ENCODE data around the gene APOBEC3C.
"Not testable (repeated sequence)": the region's sequence is repeated elsewhere in the genome, so short reads cannot be mapped to it uniquely, and the experiment has no call there.

Gene APOBEC3C

DNA sequence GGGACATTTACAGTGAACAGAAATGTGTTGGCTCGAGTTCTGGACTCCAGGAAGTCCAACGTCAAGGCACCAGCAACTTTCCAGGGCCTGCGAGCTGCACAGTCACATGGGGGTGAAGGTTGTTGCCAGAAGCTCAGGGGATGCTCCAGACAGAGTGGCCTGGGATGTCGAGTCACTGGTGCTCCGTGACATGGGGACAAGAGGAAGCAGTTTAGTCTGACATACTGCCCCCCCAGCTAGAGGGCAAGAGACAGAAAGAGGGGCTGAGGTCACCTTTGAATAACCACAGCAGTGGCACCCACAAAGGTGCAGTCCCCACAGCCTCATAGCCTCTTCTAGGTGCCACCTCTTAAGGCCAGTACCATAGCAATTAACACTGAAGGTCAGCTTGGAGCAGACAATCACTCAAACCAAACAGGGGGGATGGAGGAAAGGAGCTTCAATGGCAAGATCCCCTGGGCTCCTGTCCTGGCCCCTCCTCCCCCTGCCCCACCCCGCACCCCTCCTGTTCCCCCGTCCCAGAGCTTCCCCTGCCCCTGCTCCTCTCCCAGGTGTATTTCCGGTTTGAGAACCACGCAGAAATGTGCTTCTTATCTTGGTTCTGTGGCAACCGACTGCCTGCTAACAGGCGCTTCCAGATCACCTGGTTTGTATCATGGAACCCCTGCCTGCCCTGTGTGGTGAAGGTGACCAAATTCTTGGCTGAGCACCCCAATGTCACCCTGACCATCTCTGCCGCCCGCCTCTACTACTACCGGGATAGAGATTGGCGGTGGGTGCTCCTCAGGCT is 10.7 kb downstream of the APOBEC3C start:
- DNase-seq: no peak

DNA sequence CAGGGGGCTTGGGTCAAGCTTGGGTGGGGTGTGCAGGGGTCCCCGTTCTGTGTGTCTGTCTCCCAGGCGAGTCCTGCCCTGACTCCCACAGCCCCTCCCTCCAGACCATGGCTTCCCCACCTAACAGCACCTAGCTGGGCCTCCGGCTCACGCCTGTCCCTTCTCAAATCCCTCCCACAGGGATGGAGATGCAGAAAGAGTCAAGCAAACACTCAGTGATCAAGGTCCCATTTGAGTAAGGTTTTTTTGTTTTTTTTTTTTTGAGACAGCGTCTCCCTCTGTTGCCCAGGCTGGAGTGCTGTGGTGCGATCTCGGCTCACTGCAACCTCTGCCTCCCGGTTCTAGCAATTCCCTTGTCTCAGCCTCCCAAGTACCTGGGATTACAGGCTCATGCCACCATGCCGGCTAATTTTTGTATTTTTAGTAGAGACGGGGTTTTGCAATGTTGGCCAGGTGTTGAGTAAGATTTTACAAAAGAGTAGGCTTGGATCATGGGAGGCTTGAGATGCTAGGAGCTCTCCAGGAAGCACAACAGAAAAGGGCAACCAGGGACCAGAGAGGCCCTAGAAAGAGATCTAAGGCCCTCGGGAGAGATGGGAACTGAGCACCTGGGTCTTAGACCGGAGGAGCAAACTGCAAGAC is 12.6 kb downstream of the APOBEC3C start:
- no peak for DNase-seq

DNA sequence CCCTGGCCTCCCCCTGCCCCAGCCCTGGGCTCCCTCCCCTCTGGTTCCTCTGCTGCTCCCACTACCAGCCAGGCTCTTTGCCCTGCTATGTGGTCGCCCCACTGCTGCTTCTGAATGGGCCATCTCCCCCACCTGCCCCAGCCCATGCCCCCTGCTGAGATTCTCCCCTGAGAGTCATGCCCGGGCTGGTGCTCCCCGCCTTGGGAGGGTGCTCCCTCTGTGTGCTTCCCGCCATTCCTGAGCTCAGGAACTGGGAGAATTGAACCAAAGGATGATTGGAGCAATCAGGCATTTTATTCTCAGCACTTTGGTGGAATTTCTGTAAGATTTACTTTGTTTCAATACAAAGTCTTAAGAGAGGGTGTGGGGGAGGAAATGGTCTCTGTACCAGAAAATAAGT is 13.7 kb downstream of the APOBEC3C start:
- DNase-seq: no peak

DNA sequence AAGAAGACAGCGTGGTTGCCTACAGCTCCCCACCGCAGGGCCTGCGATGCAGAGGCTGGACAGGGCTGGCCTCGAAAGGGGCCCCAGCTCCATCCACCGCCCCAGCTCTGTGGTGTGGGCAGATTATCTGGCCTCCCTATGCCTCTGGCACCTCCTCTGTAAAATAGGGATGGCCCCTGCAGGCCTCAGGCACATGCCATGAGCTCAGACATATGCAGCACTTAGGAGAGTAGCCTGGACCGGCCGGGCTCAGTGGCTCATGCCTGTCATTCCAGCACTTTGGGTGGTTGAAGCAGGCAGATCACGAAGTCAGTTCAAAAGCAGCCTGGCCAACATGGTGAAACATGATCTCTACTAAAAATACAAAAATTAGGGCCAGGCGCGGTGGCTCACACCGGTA is 14.2 kb downstream of the APOBEC3C start:
- no peak for DNase-seq

DNA sequence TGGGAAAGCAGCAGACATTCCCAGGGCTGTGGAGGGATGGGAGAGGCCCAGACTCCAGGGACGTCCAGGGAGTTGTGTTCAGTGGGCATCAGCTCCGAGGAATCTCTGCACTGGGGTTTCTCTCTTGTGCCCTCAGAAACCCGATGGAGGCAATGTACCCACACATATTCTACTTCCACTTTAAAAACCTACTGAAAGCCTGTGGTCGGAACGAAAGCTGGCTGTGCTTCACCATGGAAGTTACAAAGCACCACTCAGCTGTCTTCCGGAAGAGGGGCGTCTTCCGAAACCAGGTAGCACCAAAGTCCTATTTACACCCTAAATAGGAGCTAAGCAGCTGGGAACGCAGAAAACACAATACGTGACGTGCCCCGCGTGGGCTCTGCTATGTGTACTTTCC is 15.2 kb downstream of the APOBEC3C start:
- DNase-seq: no peak

DNA sequence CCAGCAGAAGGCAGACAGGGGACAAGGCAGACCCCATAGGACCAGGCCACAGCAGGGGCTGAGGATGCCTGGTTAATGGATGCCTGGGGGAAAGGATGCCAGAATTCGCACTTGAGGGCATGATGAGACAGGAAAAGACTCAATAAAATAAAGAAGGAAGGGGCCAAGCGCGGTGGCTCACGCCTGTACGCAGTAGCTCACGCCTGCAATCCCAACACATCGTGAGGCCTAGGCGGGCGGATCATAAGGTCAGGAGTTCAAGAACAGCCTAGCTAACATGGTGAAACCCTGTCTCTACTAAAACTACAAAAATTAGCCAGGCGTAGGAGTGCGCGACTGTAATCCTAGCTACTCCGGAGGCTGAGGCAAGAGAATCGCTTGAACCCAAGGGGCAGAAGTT is 16.6 kb downstream of the APOBEC3C start:
- DNase-seq: no peak

DNA sequence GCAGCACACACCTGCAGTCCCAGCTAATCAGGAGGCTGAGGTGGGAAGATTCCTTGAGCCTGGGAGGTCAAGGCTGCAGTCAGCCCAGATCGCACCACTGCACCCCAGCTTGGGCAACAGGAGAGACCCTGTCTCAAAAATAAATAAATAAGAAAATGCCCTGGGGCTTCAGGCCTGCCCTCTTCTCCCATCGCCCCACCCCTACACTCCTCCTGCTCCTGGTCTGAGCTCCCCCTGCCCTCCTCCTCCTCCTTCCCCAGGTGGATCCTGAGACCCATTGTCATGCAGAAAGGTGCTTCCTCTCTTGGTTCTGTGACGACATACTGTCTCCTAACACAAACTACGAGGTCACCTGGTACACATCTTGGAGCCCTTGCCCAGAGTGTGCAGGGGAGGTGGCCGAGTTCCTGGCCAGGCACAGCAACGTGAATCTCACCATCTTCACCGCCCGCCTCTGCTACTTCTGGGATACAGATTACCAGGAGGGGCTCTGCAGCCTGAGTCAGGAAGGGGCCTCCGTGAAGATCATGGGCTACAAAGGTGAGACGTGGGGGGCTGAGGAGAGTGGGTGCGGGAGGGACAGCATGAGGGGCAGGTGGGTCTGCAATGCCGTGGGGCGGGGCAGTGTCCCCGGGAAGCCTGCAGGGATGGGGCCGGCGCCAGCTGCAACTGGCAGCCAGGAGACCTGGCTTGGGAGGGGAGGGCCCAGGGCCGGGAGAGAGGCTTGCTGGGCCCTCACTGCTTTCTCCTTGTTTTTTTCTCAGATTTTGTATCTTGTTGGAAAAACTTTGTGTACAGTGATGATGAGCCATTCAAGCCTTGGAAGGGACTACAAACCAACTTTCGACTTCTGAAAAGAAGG is 17.6 kb downstream of the APOBEC3C start:
- not testable (repeated sequence) for DNase-seq

DNA sequence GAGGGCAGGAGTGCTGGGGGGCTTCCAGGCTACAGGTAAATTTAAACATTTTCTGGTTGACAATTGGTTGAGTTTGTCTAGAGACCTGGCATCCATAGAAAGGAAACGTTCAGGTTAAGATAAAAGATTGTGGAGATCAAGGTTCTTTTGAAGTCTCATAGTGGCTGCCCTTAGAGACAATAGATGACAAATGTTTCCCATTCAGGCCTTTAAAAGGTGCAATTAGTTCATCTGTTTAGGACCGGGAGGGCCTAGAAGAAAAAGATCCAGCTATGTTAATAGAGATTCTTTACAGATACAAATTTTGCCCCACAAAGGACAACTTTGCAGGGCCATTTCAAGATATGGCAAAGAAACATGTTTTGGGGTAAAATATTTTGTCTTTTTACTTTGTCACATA is 23.0 kb downstream of the APOBEC3C start:
- DNase-seq: not testable (repeated sequence)

DNA sequence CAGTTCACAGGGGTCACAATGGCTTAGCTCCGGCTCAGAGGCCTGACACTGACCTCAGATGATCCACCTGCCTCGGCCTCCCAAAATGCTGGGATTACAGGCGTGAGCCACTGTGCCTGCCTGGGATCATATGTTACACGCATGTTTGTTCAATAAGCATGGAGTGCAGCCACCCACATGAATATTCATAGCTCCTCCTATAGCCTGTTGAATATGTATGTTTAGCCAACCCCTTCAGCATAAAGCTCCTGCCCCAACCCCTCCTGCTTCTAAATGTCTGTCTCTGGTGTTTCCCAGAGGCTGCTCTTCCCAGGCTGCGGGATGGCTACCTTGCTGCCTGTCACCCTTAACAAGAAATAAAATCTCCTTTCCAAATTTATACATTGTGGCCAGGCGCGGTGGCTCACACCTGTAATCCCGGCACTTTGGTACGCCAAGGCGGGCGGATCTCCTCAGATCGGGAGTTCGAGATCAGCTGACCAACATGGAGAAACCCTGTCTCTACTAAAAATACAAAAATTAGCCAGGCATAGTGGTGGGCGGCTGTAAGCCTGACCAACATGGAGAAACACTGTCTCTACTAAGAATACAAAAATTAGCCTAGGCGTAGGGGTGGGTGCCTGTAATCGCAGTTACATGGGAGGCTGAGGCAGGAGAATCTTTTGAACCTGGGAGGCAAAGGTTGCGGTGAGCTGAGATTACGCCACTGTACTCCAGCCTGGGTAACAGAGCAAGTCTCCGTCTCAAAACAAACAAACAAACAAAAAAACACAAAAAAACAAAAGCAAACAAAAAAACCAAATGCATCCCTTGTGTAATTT is 25.5 kb downstream of the APOBEC3C start:
- no peak for DNase-seq

DNA sequence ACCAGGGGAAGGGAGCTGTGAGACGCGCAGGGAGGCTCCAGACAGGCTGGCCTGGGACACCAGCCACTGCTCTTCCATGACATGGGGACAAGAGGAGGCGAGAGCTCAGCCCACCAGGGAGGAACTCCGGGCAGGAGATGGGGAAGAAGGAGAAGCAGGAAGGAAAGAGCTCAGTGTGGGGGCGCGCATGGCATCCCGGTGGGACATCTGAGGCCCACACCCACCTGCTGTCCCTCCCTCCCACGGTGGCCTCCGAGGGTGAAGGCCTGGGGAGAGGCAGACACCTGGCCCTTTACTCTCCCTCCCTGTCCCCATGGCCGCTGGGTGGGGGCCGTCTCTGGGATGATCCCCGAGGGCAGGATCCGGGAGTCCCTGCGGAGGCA is 26.1 kb downstream of the APOBEC3C start:
- not testable (repeated sequence) for DNase-seq

DNA sequence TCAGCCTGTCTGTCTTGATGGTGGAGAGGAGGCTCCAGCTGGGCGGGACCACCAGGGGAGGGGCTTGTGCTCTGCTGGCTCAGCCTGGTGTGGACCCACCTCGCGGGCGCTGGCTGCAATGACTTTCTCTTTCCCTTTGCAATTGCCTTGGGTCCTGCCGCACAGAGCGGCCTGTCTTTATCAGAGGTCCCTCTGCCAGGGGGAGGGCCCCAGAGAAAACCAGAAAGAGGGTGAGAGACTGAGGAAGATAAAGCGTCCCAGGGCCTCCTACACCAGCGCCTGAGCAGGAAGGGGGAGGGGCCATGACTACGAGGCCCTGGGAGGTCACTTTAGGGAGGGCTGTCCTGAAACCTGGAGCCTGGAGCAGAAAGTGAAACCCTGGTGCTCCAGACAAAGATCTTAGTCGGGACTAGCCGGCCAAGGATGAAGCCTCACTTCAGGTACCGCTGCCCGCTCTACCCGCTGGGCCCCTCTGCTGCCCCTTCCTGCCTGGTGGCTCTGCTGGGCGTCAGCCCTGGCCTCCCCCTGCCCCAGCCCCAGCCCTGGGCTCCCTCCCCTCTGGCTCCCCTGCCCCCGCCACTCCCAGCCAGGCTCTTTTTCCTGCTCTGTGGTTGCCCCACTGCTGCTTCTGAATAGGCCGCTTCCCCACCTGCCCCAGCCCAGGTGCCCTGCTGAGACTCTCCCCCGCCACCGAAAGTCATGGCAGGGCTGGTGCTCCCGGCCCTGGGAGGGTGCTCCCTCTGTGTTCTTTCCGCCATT is 26.7 kb downstream of the APOBEC3C start, which contains the start of gene APOBEC3F:
Gene APOBEC3F (plus strand): TSS at position 327 of the 759 bp plus-strand sequence. CDS start 97 bp downstream, at position 424.
- peak; percentile 74 for DNase-seq

DNA sequence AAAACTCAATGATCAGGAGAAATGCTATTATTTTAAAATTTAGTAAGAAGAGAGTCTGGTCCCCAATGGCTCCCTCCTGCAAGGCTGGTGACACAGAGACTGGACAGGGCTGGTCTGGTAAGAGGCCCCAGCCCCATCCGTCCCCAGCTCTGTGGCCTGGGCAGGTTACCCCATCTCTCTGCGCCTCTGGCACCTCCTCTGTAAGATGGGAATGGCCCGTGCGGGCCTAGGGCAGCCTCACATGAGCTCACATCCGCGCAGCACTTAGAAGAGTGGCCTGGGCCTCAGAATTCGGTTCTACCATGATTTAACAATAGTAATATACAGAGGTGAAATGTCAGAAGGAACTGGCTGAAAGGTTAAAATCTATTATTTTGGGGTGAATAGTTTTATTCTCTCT is 27.9 kb downstream of the APOBEC3C start:
- no peak for DNase-seq

DNA sequence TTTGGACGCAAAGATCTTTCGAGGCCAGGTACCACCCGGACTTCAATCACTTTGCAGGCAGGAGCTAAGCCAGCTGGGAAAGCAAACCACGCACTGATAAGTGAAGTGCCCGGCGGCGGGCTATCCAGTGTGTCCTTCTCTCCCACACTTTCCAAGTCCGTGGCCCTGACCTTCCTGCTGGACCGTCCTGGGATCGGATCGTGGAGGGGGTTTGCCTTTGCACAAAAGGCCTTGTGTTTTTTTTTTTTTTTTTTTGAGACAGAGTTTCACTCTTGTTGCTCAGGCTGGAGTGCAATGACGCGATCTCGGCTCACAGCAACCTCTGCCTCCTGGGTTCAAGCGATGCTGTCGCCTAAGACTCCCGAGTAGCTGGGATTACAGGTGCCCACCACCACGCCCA is 29.0 kb downstream of the APOBEC3C start:
- DNase-seq: not testable (repeated sequence)

DNA sequence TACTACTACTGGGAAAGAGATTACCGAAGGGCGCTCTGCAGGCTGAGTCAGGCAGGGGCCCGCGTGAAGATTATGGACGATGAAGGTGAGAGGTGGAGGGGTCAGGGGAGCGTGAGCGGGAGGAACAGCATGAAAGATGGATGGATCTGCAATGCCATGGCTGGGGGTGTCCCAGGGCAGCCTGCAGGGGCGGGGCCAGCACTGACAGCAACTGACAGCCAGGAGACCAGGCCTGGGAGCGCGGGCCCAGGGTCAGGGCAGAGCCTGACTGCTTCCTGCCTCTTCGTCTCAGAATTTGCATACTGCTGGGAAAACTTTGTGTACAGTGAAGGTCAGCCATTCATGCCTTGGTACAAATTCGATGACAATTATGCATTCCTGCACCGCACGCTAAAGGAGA is 31.1 kb downstream of the APOBEC3C start:
- not testable (repeated sequence) for DNase-seq

DNA sequence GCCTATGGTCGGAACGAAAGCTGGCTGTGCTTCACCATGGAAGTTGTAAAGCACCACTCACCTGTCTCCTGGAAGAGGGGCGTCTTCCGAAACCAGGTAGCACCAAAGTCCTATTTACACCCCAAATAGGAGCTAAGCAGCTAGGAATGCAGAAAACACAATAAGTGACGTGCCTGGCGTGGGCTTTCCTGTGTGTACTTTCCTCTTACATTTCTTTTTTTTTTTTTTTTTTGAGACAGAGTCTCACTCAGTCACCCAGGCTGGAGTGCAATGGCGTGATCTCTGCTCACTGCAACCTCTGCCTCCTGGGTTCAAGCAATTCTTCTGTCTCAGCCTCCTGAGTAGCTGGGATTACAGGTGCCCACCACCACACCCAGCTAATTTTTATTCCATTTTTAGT is 35.4 kb downstream of the APOBEC3C start:
- not testable (repeated sequence) for DNase-seq

DNA sequence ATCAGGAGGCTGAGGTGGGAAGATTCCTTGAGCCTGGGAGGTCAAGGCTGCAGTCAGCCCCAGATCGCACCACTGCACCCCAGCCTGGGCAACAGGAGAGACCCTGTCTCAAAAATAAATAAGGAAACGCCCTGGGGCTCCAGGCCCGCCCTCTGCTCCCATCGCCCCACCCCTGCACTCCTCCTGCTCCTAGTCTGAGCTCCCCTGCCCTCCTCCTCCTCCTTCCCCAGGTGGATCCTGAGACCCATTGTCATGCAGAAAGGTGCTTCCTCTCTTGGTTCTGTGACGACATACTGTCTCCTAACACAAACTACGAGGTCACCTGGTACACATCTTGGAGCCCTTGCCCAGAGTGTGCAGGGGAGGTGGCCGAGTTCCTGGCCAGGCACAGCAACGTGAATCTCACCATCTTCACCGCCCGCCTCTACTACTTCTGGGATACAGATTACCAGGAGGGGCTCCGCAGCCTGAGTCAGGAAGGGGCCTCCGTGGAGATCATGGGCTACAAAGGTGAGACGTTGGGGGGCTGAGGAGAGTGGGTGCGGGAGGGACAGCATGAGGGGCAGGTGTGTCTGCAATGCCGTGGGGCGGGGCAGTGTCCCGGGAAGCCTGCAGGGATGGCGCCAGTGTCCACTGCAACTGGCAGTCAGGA is 37.9 kb downstream of the APOBEC3C start:
- DNase-seq: not testable (repeated sequence)

DNA sequence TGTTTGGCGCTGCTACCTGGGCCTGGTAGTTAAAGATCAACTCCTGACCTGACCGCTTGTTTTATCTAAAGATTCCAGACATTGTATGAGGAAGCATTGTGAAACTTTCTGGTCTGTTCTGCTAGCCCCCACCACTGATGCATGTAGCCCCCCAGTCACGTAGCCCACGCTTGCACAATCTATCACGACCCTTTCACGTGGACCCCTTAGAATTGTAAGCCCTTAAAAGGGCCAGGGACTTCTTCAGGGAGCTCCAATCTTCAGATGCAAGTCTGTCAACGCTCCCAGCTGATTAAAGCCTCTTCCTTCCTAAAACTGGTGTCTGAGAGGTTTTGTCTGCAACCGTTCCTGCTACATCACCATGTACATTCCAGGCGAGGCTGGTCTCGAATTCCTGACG is 41.6 kb downstream of the APOBEC3C start:
- no peak for DNase-seq

DNA sequence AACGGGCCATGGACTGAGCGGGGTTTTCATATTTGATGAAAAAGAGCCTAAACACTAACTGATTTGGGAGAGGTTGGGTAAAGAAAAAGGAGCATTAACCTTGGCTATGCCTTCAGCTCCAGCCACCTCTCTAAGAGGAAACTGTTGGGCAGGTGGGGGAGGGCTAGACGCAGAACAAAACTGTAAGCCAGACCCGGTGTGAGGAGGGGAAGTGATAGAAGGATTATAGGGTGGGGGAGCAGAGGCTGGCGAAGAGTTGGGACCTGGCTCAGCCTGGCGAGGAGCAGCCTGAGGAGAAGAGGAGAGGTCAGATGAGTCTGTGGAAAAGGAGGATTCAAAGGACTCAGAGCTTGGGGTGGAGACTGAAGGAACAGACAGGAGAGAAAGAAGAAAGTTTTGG is 47.2 kb downstream of the APOBEC3C start:
- not testable (repeated sequence) for DNase-seq

DNA sequence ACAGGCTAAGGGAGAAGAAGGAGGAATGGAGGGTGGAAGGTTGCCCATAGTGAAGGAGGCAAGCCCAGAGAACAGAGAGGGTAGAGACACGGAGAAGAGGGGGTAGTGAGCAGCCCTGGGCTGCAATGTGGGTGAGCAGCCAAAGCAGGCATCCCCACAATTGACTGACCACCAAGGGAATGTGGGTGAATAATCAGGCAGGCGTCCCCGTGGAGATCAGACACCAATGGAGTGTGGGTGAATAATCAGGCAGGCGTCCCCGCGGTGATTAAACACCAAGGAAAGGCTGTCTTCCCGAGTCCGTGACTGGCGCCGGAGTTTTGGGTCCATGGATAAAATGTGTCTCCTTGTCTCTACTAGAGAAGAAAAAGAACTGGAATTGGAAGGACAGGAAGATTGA is 47.9 kb downstream of the APOBEC3C start:
- DNase-seq: not testable (repeated sequence)

DNA sequence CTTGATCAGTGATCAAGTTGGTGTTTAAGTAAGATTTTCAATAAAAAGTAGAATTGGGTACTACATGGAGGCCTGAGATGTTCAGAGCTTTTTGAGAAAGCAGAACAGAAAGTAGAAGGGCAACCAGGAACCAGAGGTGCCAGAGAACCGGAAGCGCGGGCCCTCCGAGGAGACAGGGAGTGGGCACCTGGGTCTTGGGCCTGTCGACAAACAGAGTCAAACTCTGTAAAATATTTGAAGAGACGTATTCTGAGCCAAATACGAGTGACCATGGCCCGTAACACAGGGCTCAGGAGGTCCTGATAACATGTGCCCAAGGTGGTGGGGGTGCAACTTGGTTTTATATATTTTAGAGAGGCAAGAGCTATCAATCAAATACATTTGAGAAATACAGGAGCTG is 49.8 kb downstream of the APOBEC3C start:
- not testable (repeated sequence) for DNase-seq

Measured in activated CD4-positive, alpha-beta T cell treated with anti-CD3 and anti-CD28 coated beads, Interleukin-10, Interleukin-2, amounts not matched to agents 100 ng/mL and 50 ng/mL, durations not matched to agents 16 hours and 8 hours (primary cell).